ENCODE measurements around the gene C2.
"Not testable (repeated sequence)": the region's sequence is repeated elsewhere in the genome, so short reads cannot be mapped to it uniquely, and the experiment has no call there.

Gene C2

GRCh38 chr6:31930962-31931361, 3.4 kb downstream of the C2 start:
- H3K4me2 ChIP-seq (ENCODE audit: low read depth, low read length, poor library complexity, severe bottlenecking) = no peak overlapping the region
- no peak overlapping the region for H3K27ac ChIP-seq (ENCODE audit: low read depth, low read length)
- no peaks in the 10 kb centered on the region for H3K36me3 ChIP-seq (ENCODE audit: low read length)
- H3K9me3 ChIP-seq (ENCODE audit: insufficient read depth, low read length) = no peaks in the 10 kb centered on the region
- no peak overlapping the region for H3K4me3 ChIP-seq (ENCODE audit: insufficient read depth, low read length, poor library complexity, severe bottlenecking)
- no peaks in the 10 kb centered on the region for H3K79me2 ChIP-seq (ENCODE audit: insufficient read depth, low read length)
- no peak overlapping the region for H3K9ac ChIP-seq (ENCODE audit: low read length)
- TF ChIP-seq EZH2phosphoT487 (conservative IDR thresholded peaks at IDR 0.05; ENCODE audit: low read length) = no peak
- TF ChIP-seq, protein P1, sequence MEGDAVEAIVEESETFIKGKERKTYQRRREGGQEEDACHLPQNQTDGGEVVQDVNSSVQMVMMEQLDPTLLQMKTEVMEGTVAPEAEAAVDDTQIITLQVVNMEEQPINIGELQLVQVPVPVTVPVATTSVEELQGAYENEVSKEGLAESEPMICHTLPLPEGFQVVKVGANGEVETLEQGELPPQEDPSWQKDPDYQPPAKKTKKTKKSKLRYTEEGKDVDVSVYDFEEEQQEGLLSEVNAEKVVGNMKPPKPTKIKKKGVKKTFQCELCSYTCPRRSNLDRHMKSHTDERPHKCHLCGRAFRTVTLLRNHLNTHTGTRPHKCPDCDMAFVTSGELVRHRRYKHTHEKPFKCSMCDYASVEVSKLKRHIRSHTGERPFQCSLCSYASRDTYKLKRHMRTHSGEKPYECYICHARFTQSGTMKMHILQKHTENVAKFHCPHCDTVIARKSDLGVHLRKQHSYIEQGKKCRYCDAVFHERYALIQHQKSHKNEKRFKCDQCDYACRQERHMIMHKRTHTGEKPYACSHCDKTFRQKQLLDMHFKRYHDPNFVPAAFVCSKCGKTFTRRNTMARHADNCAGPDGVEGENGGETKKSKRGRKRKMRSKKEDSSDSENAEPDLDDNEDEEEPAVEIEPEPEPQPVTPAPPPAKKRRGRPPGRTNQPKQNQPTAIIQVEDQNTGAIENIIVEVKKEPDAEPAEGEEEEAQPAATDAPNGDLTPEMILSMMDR (IDR thresholded peaks at IDR 0.05; ENCODE audit: insufficient read depth, low read length, poor library complexity, severe bottlenecking) = no peak
- no peak overlapping the region for H2AFZ ChIP-seq (ENCODE audit: low read depth, low read length, severe bottlenecking)
- no peaks in the 10 kb centered on the region for H4K20me1 ChIP-seq (ENCODE audit: low read depth, low read length)
- no peaks in the 10 kb centered on the region for H3K9me2 ChIP-seq (replicated peaks; ENCODE audit: insufficient read depth, low read length)
- H3K27me3 ChIP-seq (ENCODE audit: low read length) = no peaks in the 10 kb centered on the region
- no peaks in the 10 kb centered on the region for H3F3A ChIP-seq (ENCODE audit: insufficient read depth)

- H3K4me3 ChIP-seq (ENCODE audit: insufficient read depth, low read length, poor library complexity, severe bottlenecking); H3K9me3 ChIP-seq (ENCODE audit: insufficient read depth, low read length); H2AFZ ChIP-seq (ENCODE audit: low read depth, low read length, severe bottlenecking); H3F3A ChIP-seq (ENCODE audit: insufficient read depth); H3K36me3 ChIP-seq (ENCODE audit: low read length); H3K9ac ChIP-seq (ENCODE audit: low read length); H3K9me2 ChIP-seq (replicated peaks; ENCODE audit: insufficient read depth, low read length); H3K27ac ChIP-seq (ENCODE audit: low read depth, low read length); H3K4me2 ChIP-seq (ENCODE audit: low read depth, low read length, poor library complexity, severe bottlenecking); H3K79me2 ChIP-seq (ENCODE audit: insufficient read depth, low read length); H3K27me3 ChIP-seq (ENCODE audit: low read length); H4K20me1 ChIP-seq (ENCODE audit: low read depth, low read length): not testable (repeated sequence)
Observed at GRCh38 chr6:31932137-31932536, 4.6 kb downstream of the C2 start.

DNA sequence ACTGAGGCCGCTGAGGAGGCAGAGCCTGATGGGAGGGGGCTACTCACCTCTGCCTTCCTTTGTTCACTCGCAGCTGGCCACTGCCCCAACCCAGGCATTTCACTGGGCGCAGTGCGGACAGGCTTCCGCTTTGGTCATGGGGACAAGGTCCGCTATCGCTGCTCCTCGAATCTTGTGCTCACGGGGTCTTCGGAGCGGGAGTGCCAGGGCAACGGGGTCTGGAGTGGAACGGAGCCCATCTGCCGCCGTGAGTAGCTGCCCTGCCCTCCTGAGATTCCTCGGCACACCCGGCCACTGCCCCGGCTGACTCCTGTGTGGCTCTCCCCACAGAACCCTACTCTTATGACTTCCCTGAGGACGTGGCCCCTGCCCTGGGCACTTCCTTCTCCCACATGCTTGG, 6.0 kb downstream of the C2 start:
- H3K9me2 ChIP-seq (replicated peaks; ENCODE audit: insufficient read depth, low read length) = no peaks in the 10 kb centered on the region
- no peak overlapping the region for H3K27ac ChIP-seq (ENCODE audit: low read depth, low read length)
- no peaks in the 10 kb centered on the region for H4K20me1 ChIP-seq (ENCODE audit: low read depth, low read length)
- no peaks in the 10 kb centered on the region for H3K27me3 ChIP-seq (ENCODE audit: low read length)
- H2AFZ ChIP-seq (ENCODE audit: low read depth, low read length, severe bottlenecking) = no peak overlapping the region
- TF ChIP-seq, protein P1 (IDR thresholded peaks at IDR 0.05; ENCODE audit: insufficient read depth, low read length, poor library complexity, severe bottlenecking) = no peak
- no peak for TF ChIP-seq EZH2phosphoT487 (conservative IDR thresholded peaks at IDR 0.05; ENCODE audit: low read length)
- H3K4me3 ChIP-seq (ENCODE audit: insufficient read depth, low read length, poor library complexity, severe bottlenecking) = no peak overlapping the region
- H3K9me3 ChIP-seq (ENCODE audit: insufficient read depth, low read length) = no peaks in the 10 kb centered on the region
- H3F3A ChIP-seq (ENCODE audit: insufficient read depth) = no peaks in the 10 kb centered on the region
- H3K4me2 ChIP-seq (ENCODE audit: low read depth, low read length, poor library complexity, severe bottlenecking) = no peak overlapping the region
- no peaks in the 10 kb centered on the region for H3K36me3 ChIP-seq (ENCODE audit: low read length)
- no peak overlapping the region for H3K9ac ChIP-seq (ENCODE audit: low read length)
- no peaks in the 10 kb centered on the region for H3K79me2 ChIP-seq (ENCODE audit: insufficient read depth, low read length)

DNA sequence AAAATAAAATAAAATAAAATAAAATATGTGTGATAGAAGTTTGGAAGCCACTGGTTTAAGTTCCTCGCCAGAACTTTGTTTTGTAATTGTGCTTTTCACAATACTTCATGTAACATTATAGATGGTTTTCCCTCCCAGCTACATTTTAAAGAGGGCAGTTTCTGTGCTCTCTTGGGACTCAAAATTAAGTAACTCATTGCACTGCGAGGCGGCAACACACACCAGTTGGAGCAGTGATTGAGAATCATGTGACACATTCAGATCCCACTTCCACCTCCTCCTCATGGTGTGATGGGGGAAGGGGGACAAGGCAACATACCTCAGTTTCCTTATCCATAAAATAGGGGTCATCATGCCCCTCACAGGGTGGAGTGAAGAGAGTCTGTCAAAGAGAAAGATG, 7.5 kb downstream of the C2 start:
- Histone ChIP-seq H3K27me3 (ENCODE audit: low read length) (no peaks in the 10 kb centered on the region), H3K27ac (ENCODE audit: low read depth, low read length) (no peak overlapping the region), H3K4me2 (ENCODE audit: low read depth, low read length, poor library complexity, severe bottlenecking) (no peak overlapping the region), H3K79me2 (ENCODE audit: insufficient read depth, low read length) (no peaks in the 10 kb centered on the region), H4K20me1 (ENCODE audit: low read depth, low read length) (no peaks in the 10 kb centered on the region), H3K4me3 (ENCODE audit: insufficient read depth, low read length, poor library complexity, severe bottlenecking) (no peak overlapping the region), H3K36me3 (ENCODE audit: low read length) (no peaks in the 10 kb centered on the region), H3K9me3 (ENCODE audit: insufficient read depth, low read length) (no peaks in the 10 kb centered on the region), H3K9me2 (replicated peaks; ENCODE audit: insufficient read depth, low read length) (no peaks in the 10 kb centered on the region), H3K9ac (ENCODE audit: low read length) (no peak overlapping the region), H2AFZ (ENCODE audit: low read depth, low read length, severe bottlenecking) (no peak overlapping the region), H3F3A (ENCODE audit: insufficient read depth) (no peaks in the 10 kb centered on the region)
- TF ChIP-seq, protein P1 (IDR thresholded peaks at IDR 0.05; ENCODE audit: insufficient read depth, low read length, poor library complexity, severe bottlenecking) = no peak
- no peak for TF ChIP-seq EZH2phosphoT487 (conservative IDR thresholded peaks at IDR 0.05; ENCODE audit: low read length)

Data from SU-DHL-6 (cell line).